Thyroid gland (tissue), 4 donors: ENCODE results near the gene BCAS3.

ENCODE experiments used
- CTCF ChIP-seq, 6 experiments: fragments of 200-600 bp in 3 of 6; fragments of 450-650 bp in 3 of 6; sonication (generic) in 3 of 6; IDR thresholded peaks; one replicate each; pipeline ENCODE4 v1.5.1; 2016 to 2019; ENCODE audit warnings: antibody characterized with exemption in 6 of 6, mild to moderate bottlenecking in 2 of 6, inconsistent platforms in 1 of 6, moderate library complexity in 1 of 6
- POLR2A ChIP-seq, 2 donors: fragments of 450-650 bp; IDR thresholded peaks; one replicate each; pipeline ENCODE4 v1.6.1; 2017; ENCODE audit warnings: antibody characterized with exemption in 2 of 2, mild to moderate bottlenecking in 2 of 2, moderate library complexity in 1 of 2

DNA sequence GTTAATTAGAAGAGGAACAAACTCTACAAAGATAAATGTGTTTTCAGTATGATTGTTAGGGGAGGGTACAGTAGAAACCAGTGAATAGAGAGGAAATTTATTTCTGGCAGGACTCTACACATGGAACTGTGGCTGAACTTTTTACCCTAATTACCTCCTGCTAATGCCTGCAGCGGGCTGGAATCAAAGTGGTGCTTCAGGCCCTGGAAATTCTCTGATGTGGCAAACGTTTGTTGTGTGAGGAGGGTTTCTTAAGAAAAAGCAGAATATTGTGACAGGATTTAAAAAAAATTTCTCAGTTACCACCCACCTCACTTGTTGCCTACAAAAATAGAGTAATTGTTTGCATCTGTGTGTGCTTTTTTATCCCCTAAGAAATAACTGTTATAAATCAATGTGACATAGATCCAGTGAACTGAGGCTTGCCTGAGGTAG is 154.5 kb downstream of the BCAS3 start:
- TF ChIP-seq CTCF (IDR thresholded peaks at IDR 0.05) (no peak), POLR2A (IDR thresholded peaks at IDR 0.05) (no peak)
